A673 (cell line): ENCODE results near the gene TMOD1. TPM values are rescaled to one million over a fixed set of nuclear protein-coding genes. Genes with fewer than 3 reads are reported as not detected.

Experiments used
- BruUV-seq: library from RNA; stranded (reverse); fragments of 400-500 nt; replicated peaks from 2 replicates; lab custom pipeline; 2021; lab: Mats Ljungman, UMichigan
- CTCF ChIA-PET: fragments of 300-600 bp; sonication (Branson Sonifier 250); formaldehyde crosslinking; loops from one replicate; lab custom pipeline; 2022; ENCODE audit warnings: antibody characterized with exemption; lab: Charles Lee
- POLR2A ChIA-PET: fragments of 300-600 bp; sonication (Branson Sonifier 250); formaldehyde crosslinking; loops from one replicate; lab custom pipeline; 2022; ENCODE audit warnings: antibody characterized with exemption; ENCODE audit not compliant: low non-redundant PET; lab: Charles Lee
- DNase-seq: peaks from one replicate; pipeline ENCODE4 v3.0.0-alpha.2; 2015; ENCODE audit warnings: low spot score
- H3K27ac ChIP-seq: fragments of 200-600 bp; sonication (generic); 2 replicates; pipeline ENCODE4 v1.5.1; 2016; ENCODE audit warnings: mixed run types, low read depth, mild to moderate bottlenecking, mixed read lengths, antibody characterized with exemption, low read length; ENCODE audit not compliant: poor library complexity, severe bottlenecking
- H3K27me3 ChIP-seq: fragments of 200-600 bp; sonication (generic); replicated peaks from 2 replicates; pipeline ENCODE4 v1.6.1; 2017; ENCODE audit warnings: mixed run types, low read depth, mild to moderate bottlenecking, mixed read lengths, antibody characterized with exemption, low read length; ENCODE audit not compliant: insufficient read depth, poor library complexity
- H3K36me3 ChIP-seq: fragments of 200-600 bp; sonication (generic); 2 replicates; pipeline ENCODE4 v1.6.1; 2016; ENCODE audit warnings: mixed run types, mild to moderate bottlenecking, mixed read lengths, antibody characterized with exemption, low read length; ENCODE audit not compliant: insufficient read depth, poor library complexity, severe bottlenecking
- H3K4me1 ChIP-seq: fragments of 200-600 bp; sonication (generic); 2 replicates; pipeline ENCODE4 v1.6.1; 2017; ENCODE audit warnings: mixed run types, mild to moderate bottlenecking, mixed read lengths, antibody characterized with exemption, low read length; ENCODE audit not compliant: insufficient read depth, poor library complexity, severe bottlenecking
- H3K4me3 ChIP-seq: fragments of 200-600 bp; sonication (generic); 2 replicates; pipeline ENCODE4 v1.5.1; 2016; ENCODE audit warnings: low read depth, mixed run types, mild to moderate bottlenecking, mixed read lengths, low read length; ENCODE audit not compliant: poor library complexity, severe bottlenecking
- H3K9me3 ChIP-seq: fragments of 200-600 bp; sonication (generic); 2 replicates; pipeline ENCODE4 v1.6.1; 2016; ENCODE audit warnings: mixed run types, low read depth, mild to moderate bottlenecking, mixed read lengths, antibody characterized with exemption, low read length; ENCODE audit not compliant: poor library complexity, severe bottlenecking
- EZH2 ChIP-seq: fragments of 200-600 bp; sonication (generic); IDR thresholded peaks from 2 replicates; pipeline ENCODE4 v1.6.1; 2017; ENCODE audit warnings: borderline replicate concordance, low read depth, mild to moderate bottlenecking, mixed read lengths, antibody characterized with exemption, low read length; ENCODE audit not compliant: poor library complexity, severe bottlenecking
- intact Hi-C: fragments of 100-400 bp; cut with micrococcal nuclease; formaldehyde crosslinking; loops from one replicate; pipeline ENCODE4 v1.10.0; 2022; ENCODE audit not compliant: unreplicated experiment
- total RNA-seq: library from RNA; stranded (reverse); gene quantifications from 2 replicates; pipeline ENCODE4 v1.2.3, GENCODE V29; 2021
- TF ChIP-seq, protein P1 (sequence below): fragments of 300-800, 200-600 bp; sonication (generic); conservative IDR thresholded peaks from 2 replicates; pipeline ENCODE4 v1.5.1; 2017; ENCODE audit warnings: low read depth, mild to moderate bottlenecking, antibody characterized with exemption, low read length, moderate library complexity, mixed read lengths

Gene TMOD1
- total RNA-seq, 1 experiment from 2014 or later, result 0.09 TPM

DNA sequence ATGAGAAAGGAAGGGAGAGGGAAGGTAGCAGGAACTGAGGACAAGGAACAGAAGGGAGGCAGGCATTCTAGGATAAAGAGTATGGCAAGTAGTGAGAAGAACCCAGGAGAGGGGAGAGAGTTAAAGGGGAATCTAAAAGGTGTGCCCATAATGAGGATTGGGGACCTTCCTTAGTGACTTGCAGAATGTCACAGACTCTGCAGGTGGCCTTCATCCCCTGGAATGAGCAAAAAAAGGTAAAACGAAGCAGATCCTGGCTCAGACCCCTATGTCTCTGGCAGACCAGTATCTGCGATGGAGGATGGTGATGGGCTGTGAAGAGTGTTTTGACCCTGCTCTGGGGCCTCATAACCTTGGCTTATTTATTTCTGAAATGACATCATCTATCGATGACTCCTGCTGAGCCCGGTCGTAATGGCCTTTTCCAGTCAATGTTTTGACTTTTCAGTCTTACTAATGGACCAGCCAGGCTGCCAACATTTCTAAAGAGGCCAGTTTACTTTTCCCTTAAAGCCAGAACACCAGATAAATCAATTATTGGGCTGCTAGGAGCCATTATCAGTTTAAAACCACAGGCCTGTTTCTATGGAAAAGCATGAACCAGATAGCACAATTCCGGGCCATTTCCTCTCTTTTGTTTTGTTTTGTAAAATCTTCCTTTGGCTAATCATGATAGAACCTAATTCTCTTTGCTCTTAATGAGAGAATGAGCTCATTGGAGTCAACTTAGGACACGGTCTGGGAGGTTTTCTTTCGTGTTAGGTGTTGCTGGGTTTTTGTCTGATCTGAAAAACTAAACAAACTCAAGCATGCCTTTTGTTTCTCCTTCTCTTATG, 3.1 kb downstream of the TMOD1 start:
- intact Hi-C loops, result no loop called here
- no TSS peak for BruUV-seq
- no peak overlapping the region for H3K4me3 ChIP-seq
- no peak for DNase-seq
- POLR2A ChIA-PET, result no interaction called here
- peaks cover 67% of the 10 kb centered on the region for H3K27me3 ChIP-seq
- H3K27ac ChIP-seq, result no peak overlapping the region
- peaks cover 7% of the 10 kb centered on the region for H3K4me1 ChIP-seq
- TF ChIP-seq, protein P1, sequence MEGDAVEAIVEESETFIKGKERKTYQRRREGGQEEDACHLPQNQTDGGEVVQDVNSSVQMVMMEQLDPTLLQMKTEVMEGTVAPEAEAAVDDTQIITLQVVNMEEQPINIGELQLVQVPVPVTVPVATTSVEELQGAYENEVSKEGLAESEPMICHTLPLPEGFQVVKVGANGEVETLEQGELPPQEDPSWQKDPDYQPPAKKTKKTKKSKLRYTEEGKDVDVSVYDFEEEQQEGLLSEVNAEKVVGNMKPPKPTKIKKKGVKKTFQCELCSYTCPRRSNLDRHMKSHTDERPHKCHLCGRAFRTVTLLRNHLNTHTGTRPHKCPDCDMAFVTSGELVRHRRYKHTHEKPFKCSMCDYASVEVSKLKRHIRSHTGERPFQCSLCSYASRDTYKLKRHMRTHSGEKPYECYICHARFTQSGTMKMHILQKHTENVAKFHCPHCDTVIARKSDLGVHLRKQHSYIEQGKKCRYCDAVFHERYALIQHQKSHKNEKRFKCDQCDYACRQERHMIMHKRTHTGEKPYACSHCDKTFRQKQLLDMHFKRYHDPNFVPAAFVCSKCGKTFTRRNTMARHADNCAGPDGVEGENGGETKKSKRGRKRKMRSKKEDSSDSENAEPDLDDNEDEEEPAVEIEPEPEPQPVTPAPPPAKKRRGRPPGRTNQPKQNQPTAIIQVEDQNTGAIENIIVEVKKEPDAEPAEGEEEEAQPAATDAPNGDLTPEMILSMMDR, result no peak
- TF ChIP-seq EZH2, result no peak
- H3K9me3 ChIP-seq, result no peaks in the 10 kb centered on the region
- CTCF ChIA-PET, result no interaction called here
- no peaks in the 10 kb centered on the region for H3K36me3 ChIP-seq

DNA sequence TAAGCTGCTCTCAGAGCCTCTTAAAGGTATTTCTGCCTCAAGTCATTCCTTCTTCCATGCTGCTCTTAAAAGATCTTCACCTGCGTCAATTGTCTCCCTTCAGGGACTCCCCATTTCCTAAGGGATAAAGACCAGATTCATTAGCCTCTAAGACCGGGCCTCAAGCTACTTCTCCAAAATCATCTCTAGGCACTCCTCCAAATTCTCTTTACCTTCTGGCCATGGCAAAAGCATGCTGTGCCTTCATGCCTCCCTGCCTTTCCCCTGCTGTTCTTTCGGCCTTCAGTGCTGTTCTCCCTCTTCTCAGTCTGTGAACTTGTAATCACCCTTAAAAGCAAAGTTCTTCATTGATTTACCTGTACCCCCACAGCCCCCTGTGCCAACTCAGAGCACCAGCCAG, 4.4 kb downstream of the TMOD1 start:
- H3K27ac ChIP-seq, result no peak overlapping the region
- BruUV-seq, result no TSS peak
- ChIA-PET CTCF (no interaction called here), POLR2A (no interaction called here)
- no peaks in the 10 kb centered on the region for H3K9me3 ChIP-seq
- H3K4me1 ChIP-seq, result peaks cover 7% of the 10 kb centered on the region
- DNase-seq, result no peak
- intact Hi-C loops, result no loop called here
- no peak for TF ChIP-seq EZH2
- TF ChIP-seq, protein P1, result no peak
- no peaks in the 10 kb centered on the region for H3K36me3 ChIP-seq
- H3K4me3 ChIP-seq, result no peak overlapping the region
- H3K27me3 ChIP-seq, result peaks cover 55% of the 10 kb centered on the region

DNA sequence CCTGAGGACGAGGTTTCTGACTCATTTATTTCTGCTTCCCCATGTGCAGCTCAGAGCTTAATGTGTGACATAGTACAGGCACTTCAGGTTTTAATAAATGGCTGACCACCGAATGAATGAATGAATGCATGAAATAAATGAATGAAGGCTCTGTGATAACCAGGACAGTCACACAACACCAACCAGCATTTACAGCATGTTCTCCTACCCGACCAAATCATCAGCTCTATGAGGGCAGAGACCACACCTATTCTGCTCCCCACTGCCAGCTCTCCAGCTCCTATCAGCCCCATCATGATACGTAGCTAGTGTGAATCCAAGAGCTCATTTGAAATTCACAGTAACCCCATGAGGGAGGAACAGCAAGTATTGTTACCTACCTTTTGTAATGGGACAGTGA, 4.8 kb downstream of the TMOD1 start:
- peaks cover 7% of the 10 kb centered on the region for H3K4me1 ChIP-seq
- TF ChIP-seq, protein P1, result no peak
- TF ChIP-seq EZH2, result no peak
- no peaks in the 10 kb centered on the region for H3K36me3 ChIP-seq
- no peak for DNase-seq
- H3K27ac ChIP-seq, result no peak overlapping the region
- H3K9me3 ChIP-seq, result no peaks in the 10 kb centered on the region
- intact Hi-C loops, result no loop called here
- ChIA-PET CTCF (no interaction called here), POLR2A (no interaction called here)
- H3K27me3 ChIP-seq, result peaks cover 50% of the 10 kb centered on the region
- no peak overlapping the region for H3K4me3 ChIP-seq
- no TSS peak for BruUV-seq
